GM10847 (cell line): ENCODE data around the gene KIZ.

ENCODE experiments used
- POLR2A ChIP-seq: IDR thresholded peaks from 2 replicates; pipeline ENCODE4 v1.6.1; 2011; ENCODE audit not compliant: insufficient read length; ENCODE audit errors: extremely low read depth

The KIZ gene

GRCh38 chr20:21241406-21241805 lies 115.5 kb downstream of the KIZ start:
- no peak for TF ChIP-seq POLR2A

GRCh38 chr20:21243811-21244210 lies 117.9 kb downstream of the KIZ start:
- TF ChIP-seq POLR2A: no peak

GRCh38 chr20:21244808-21245207 lies 118.9 kb downstream of the KIZ start:
- no peak for TF ChIP-seq POLR2A

GRCh38 chr20:21246161-21246560 lies 120.3 kb downstream of the KIZ start:
- TF ChIP-seq POLR2A: no peak

- no peak for TF ChIP-seq POLR2A
Measured at GRCh38 chr20:21251278-21251677, 125.4 kb downstream of the KIZ start.

GRCh38 chr20:21257192-21257591 lies 131.3 kb downstream of the KIZ start:
- no peak for TF ChIP-seq POLR2A

- TF ChIP-seq POLR2A: no peak
Measured at GRCh38 chr20:21258411-21258810, 132.5 kb downstream of the KIZ start.

- TF ChIP-seq POLR2A: no peak
Measured at GRCh38 chr20:21259346-21259745, 133.5 kb downstream of the KIZ start.

GRCh38 chr20:21262812-21263211 lies 136.9 kb downstream of the KIZ start:
- TF ChIP-seq POLR2A: no peak

- no peak for TF ChIP-seq POLR2A
Measured at GRCh38 chr20:21265261-21266190, 139.6 kb downstream of the KIZ start.

- no peak for TF ChIP-seq POLR2A
Measured at GRCh38 chr20:21266191-21266536, 140.3 kb downstream of the KIZ start.

- no peak for TF ChIP-seq POLR2A
Measured at GRCh38 chr20:21269772-21270171, 143.9 kb downstream of the KIZ start.

- TF ChIP-seq POLR2A: no peak
Measured at GRCh38 chr20:21270806-21271205, 144.9 kb downstream of the KIZ start.

GRCh38 chr20:21272279-21272678 lies 146.4 kb downstream of the KIZ start:
- TF ChIP-seq POLR2A: no peak

GRCh38 chr20:21272679-21273078 lies 146.8 kb downstream of the KIZ start:
- TF ChIP-seq POLR2A: no peak

- no peak for TF ChIP-seq POLR2A
Measured at GRCh38 chr20:21273755-21274386, 148.0 kb downstream of the KIZ start.
